ENCODE measurements around the gene ST8SIA6.

DNA sequence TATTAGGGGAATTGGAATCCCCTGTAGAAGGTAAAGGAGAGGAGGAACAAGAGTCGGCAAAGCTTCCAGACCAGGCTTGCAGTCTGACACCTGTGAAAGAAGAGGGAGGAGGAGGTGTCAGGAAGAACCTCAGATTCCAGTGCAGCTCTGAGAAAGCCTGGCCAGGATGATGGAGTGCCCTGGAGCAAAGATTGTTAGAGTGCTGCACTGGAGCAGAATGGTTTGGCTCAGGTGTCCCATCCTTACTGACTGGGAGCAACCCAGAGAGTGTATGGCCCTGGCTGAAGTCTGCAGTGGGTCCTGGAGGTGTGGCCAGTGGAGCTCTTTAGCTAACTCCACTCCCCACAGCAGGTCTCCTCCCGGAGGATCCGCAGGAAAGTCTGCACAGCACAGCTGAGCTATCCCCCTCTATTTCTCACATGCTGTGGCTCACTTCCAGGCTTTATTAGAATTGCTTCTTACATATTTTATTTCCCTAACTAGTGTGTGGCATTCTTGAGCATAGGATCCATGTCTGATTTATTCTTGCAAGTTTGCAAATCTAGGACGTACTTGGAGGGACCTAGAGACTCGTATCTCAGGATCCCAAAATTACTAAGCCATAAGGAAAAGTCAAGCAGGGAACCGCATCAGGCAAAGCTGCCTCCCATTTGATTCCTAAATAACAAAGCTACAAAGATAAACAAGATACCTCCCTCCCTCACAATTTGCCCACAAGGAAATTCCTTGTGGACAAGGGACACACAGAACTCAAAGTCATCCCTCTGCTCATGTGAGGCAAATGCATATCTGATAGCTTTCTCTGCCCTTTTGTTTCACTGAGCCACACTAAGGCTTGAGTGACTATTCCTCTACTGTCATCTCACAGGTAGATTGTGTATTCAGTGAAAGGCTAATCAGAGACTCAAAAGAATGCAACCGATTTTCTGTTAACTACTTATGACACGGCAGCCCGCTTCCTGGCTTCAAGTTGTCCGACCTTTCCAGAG is 167.5 kb downstream of the ST8SIA6 start:
- TF ChIP-seq TCF12 (IDR thresholded peaks at IDR 0.05; ENCODE audit: low read depth, low read length) (no peak), EGR1 (IDR thresholded peaks at IDR 0.05; ENCODE audit: borderline replicate concordance in 1 of 2, low read depth in 2 of 2, low read length in 2 of 2) (no peak), SP1 (IDR thresholded peaks at IDR 0.05; ENCODE audit: low read depth, low read length) (no peak), EP300 (IDR thresholded peaks at IDR 0.05; ENCODE audit: borderline replicate concordance in 1 of 2, control insufficient read depth in 1 of 2, low read depth in 2 of 2, low read length in 2 of 2) (no peak), E2F4 (IDR thresholded peaks at IDR 0.05; ENCODE audit: low read depth, low read length) (no peak), CREB1 (IDR thresholded peaks at IDR 0.05; ENCODE audit: low read depth) (no peak), ZNF217 (IDR thresholded peaks at IDR 0.05) (no peak), ESRRA (IDR thresholded peaks at IDR 0.05; ENCODE audit: low read length) (no peak), ZNF207 (IDR thresholded peaks at IDR 0.05; ENCODE audit: borderline replicate concordance) (no peak), POLR2A (IDR thresholded peaks at IDR 0.05; ENCODE audit: low read depth, low read length) (no peak)
- TF ChIP-seq, protein P1, sequence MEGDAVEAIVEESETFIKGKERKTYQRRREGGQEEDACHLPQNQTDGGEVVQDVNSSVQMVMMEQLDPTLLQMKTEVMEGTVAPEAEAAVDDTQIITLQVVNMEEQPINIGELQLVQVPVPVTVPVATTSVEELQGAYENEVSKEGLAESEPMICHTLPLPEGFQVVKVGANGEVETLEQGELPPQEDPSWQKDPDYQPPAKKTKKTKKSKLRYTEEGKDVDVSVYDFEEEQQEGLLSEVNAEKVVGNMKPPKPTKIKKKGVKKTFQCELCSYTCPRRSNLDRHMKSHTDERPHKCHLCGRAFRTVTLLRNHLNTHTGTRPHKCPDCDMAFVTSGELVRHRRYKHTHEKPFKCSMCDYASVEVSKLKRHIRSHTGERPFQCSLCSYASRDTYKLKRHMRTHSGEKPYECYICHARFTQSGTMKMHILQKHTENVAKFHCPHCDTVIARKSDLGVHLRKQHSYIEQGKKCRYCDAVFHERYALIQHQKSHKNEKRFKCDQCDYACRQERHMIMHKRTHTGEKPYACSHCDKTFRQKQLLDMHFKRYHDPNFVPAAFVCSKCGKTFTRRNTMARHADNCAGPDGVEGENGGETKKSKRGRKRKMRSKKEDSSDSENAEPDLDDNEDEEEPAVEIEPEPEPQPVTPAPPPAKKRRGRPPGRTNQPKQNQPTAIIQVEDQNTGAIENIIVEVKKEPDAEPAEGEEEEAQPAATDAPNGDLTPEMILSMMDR (IDR thresholded peaks at IDR 0.05 in 2 of 3, conservative IDR thresholded peaks at IDR 0.05 in 1 of 3; ENCODE audit: control insufficient read depth in 2 of 3, extremely low read depth in 1 of 3, insufficient read depth in 1 of 3, low read depth in 3 of 3, low read length in 3 of 3), result no peak
- TF ChIP-seq, protein P2, sequence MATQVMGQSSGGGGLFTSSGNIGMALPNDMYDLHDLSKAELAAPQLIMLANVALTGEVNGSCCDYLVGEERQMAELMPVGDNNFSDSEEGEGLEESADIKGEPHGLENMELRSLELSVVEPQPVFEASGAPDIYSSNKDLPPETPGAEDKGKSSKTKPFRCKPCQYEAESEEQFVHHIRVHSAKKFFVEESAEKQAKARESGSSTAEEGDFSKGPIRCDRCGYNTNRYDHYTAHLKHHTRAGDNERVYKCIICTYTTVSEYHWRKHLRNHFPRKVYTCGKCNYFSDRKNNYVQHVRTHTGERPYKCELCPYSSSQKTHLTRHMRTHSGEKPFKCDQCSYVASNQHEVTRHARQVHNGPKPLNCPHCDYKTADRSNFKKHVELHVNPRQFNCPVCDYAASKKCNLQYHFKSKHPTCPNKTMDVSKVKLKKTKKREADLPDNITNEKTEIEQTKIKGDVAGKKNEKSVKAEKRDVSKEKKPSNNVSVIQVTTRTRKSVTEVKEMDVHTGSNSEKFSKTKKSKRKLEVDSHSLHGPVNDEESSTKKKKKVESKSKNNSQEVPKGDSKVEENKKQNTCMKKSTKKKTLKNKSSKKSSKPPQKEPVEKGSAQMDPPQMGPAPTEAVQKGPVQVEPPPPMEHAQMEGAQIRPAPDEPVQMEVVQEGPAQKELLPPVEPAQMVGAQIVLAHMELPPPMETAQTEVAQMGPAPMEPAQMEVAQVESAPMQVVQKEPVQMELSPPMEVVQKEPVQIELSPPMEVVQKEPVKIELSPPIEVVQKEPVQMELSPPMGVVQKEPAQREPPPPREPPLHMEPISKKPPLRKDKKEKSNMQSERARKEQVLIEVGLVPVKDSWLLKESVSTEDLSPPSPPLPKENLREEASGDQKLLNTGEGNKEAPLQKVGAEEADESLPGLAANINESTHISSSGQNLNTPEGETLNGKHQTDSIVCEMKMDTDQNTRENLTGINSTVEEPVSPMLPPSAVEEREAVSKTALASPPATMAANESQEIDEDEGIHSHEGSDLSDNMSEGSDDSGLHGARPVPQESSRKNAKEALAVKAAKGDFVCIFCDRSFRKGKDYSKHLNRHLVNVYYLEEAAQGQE (IDR thresholded peaks at IDR 0.05; ENCODE audit: low read depth, low read length), result no peak
- TF ChIP-seq, protein P3, sequence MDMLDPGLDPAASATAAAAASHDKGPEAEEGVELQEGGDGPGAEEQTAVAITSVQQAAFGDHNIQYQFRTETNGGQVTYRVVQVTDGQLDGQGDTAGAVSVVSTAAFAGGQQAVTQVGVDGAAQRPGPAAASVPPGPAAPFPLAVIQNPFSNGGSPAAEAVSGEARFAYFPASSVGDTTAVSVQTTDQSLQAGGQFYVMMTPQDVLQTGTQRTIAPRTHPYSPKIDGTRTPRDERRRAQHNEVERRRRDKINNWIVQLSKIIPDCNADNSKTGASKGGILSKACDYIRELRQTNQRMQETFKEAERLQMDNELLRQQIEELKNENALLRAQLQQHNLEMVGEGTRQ (IDR thresholded peaks at IDR 0.05; ENCODE audit: borderline replicate concordance, low read depth, low read length), result no peak

Data from GM12878 (cell line).